GM03348 (cell line): ENCODE data around the gene PTH2.
"Not testable (repeated sequence)": the region's sequence is repeated elsewhere in the genome, so short reads cannot be mapped to it uniquely, and the experiment has no call there.

Experiments
- DNase-seq: peaks from one replicate; pipeline ENCODE4 v3.0.0; 2012; ENCODE audit warnings: low spot score

The PTH2 gene

DNA sequence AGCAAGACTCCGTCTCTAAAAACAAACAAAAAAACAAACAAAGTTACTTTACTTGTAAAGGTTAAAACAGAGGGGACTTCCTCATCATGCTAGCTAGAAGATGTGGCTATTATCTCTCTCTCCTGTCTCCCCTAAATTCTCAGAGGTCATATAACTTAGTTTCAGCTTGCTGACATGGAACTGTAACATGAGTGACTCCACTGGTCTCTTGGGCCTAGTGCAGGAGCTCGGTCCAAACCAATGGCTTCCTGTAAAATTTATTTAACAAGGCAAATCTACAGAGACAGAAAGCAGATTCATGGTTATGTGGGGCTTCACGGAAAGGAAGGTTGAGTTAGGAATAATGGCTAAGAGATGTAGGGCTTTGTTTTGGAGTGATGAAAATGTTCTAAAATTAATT is 44.7 kb downstream of the PTH2 start:
- no peak for DNase-seq

DNA sequence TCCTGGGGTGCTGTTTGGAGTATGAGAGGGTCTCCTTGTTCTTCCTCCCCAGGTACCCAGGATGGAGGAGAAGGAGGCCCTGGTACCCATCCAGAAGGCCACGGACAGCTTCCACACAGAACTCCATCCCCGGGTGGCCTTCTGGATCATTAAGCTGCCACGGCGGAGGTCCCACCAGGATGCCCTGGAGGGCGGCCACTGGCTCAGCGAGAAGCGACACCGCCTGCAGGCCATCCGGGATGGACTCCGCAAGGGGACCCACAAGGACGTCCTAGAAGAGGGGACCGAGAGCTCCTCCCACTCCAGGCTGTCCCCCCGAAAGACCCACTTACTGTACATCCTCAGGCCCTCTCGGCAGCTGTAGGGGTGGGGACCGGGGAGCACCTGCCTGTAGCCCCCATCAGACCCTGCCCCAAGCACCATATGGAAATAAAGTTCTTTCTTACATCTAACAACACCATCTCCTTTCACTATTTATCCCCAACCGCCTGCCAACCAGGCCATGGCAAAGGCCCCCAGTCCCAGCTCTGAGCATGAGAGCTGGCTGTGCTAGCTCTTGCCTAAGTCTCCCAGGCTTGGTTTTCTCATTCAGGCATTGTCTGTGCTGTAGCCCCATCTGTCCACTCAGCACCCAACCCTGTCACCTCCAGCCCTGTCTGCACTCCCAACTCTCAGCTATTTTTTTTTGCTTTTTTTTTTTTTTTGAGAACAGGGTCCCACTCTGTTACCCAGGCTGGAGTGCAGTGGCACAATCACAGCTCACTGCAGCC is 48.4 kb downstream of the PTH2 start:
- no peak for DNase-seq

DNA sequence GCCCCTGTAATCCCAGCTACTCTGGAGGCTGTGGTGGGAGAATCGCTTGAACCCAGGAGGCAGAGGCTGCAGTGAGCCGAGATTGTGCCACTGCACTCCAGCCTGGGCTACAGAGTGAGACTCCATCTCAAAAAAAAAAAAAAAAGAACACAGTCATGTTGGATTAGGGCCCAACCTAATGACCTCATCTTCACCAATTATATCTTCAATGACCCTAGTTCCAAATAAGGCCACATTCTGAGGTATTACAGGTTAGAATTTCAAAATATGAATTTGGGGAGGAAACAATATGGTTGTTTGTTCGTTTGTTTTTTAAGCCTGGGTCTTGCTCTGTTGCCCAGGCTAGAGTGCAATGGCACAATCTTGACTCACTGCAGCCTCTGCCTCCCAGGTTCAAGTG is 50.1 kb downstream of the PTH2 start:
- not testable (repeated sequence) for DNase-seq
